GM18511 (cell line): ENCODE data around the gene TBC1D19.
"Not testable (repeated sequence)": the region's sequence is repeated elsewhere in the genome, so short reads cannot be mapped to it uniquely, and the experiment has no call there.

Experiments
- ATAC-seq: cut with Tn5 transposase; IDR thresholded peaks from one replicate; pipeline ENCODE4 v1.9.1; 2021; ENCODE audit warnings: mild to moderate bottlenecking, moderate library complexity; ENCODE audit not compliant: unreplicated experiment

TBC1D19 gene

DNA sequence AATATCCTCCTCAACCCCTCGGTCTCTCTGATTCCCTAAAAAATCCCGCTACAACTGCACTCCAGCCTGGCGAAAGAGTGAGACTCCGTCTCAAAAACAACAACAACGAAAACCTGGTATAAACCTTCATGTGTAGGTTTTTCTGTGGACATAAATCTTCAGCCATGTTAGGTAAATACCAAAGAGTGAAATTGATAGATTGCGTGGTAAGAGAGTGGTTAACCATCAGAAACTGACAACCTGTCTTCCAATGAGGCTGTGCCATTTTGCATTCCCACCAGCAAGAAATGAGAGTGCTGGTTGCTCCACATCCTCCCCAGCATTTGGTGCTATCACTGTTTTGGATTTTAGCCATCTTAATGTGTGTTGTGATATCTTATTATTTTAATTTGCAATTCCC is 10.9 kb downstream of the TBC1D19 start:
- no peak for ATAC-seq

GRCh38 chr4:26596843-26597242 is 13.0 kb downstream of the TBC1D19 start:
- no peak for ATAC-seq

DNA sequence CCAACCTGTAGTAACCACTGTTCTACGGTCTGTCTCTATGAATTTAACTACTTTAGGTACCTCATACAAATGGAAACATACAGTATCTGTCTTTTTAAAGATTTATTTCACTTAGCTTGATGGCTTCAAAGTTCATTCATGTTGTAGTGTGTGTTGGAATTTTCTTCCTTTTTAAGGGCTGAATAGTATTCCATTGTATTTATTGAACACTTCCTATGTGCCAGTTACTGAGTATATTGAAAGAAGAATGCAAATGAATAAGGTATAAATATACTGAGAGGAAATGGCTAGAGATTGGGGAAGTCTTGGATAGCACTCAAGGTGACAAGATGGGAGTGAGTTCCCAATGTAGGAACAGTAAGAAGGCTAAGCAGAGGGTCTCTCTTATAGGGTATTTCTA is 17.3 kb downstream of the TBC1D19 start:
- no peak for ATAC-seq

DNA sequence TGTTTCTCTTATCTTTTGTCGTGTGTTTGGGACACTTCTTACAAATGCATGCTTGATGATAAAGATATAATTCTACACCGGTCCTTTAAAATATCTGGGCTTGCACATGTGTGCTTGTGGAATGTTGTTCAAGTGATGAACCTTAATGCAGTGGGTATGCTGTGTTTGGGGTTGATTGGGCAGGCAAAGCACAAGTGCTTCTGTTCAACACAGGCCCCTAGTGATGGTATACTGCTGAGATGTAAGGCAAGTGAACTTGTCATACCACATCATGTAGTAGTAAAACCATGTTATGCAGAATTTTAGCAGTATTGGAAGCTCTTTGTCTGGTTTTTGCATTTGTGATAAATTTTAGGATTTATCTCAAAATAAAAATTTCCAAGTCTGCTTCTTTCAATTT is 23.9 kb downstream of the TBC1D19 start:
- no peak for ATAC-seq

GRCh38 chr4:26609391-26609790 is 25.5 kb downstream of the TBC1D19 start:
- ATAC-seq = no peak

GRCh38 chr4:26609868-26610267 is 26.0 kb downstream of the TBC1D19 start:
- ATAC-seq = no peak

GRCh38 chr4:26611372-26611771 is 27.5 kb downstream of the TBC1D19 start:
- no peak for ATAC-seq

DNA sequence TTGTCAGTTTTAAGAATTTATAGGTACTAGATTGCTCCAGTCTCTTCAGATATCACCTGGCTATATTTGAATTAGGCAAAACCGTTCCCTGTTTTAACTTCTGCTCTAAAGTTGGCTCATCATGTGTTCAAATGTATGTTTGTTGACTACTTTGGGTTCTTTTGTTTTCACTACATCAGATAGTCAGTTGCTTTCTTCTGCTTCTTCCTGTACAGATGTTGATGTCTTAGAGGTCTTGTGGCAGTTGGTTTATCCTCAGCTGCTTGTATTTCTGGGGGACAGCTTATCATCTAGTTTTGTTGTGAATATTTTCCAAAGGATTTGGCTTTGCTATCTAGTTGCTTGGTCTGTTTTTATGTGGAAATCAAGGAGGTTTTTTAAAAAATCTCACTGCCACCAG is 28.0 kb downstream of the TBC1D19 start:
- ATAC-seq = no peak

- ATAC-seq = no peak
These were observed 29.4 kb downstream of the TBC1D19 start for GRCh38 chr4:26613237-26613636.

- no peak for ATAC-seq
These were observed 29.9 kb downstream of the TBC1D19 start for GRCh38 chr4:26613735-26614134.

GRCh38 chr4:26619784-26620183 is 35.9 kb downstream of the TBC1D19 start:
- no peak for ATAC-seq

DNA sequence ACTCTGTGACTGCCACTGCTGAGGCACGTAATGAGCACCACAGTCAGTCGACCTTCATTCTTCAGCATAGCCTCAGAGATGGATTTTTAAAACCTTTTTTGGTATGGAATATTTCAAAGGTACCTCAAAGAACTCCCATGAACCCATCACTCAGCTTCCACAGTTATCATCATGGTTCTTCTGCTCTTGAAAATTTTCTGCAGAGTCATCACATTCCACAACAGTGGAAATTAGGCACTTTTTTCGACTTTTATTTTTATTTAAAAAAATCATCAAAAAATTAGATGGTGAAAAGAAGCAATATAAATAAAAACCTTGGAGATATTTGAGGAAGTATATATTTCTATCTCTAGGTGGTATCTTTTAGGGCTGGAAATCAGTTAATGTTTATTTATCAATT is 37.5 kb downstream of the TBC1D19 start:
- ATAC-seq = no peak

DNA sequence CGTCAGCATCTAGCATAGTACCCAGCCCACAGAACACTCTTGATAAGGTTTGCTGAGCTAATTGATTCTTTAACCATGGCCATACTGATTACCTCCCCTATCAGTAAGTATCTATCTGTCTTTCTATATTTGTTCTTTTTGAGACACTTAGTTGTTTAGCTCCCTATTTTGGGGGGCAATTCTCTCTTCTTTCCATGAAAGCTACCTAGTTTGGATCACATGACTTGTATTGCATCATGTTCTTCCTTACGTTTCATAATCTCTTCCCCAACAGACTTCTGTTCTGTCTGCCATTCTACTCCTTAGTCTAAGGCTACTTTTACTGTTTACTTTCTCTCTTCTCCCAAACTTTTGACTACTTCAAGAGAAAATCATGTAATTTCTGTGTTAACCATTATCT is 39.0 kb downstream of the TBC1D19 start:
- ATAC-seq = no peak

DNA sequence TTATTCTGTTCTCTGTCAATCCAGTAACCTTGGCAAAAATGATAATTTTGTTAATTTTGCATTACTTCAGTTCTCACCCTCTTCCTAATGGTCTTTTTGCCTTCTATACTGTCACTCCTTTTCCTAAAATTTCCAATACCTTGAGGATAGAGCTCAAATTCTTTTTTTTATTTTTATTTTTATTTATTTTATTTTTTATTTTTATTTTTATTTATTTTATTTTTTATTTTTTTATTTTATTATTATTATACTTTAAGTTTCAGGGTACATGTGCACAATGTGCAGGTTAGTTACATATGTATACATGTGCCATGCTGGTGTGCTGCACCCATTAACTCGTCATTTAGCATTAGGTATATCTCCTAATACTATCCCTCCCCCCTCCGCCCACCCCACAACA is 42.8 kb downstream of the TBC1D19 start:
- ATAC-seq = not testable (repeated sequence)

- no peak for ATAC-seq
These were observed 49.0 kb downstream of the TBC1D19 start for GRCh38 chr4:26632916-26633315.

- ATAC-seq = no peak
These were observed 50.4 kb downstream of the TBC1D19 start for GRCh38 chr4:26634237-26634636.

DNA sequence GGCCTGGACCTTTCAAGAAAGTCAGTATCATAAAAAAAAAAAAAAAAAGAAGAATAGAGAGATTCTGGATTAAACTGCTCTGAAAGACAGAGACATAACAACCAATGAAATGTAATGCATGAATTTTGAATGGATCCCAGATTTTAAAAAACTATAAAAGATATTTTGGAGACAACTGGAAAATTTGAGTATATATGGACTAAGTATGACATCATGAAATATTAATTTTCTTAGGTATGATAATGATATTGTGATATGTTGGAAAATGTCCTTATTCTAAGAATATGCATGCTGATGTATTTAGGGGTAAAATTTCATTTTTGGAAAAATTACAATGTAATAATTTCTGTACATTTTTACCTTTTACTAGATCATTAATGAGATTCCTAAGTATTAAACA is 52.6 kb downstream of the TBC1D19 start:
- ATAC-seq = no peak

DNA sequence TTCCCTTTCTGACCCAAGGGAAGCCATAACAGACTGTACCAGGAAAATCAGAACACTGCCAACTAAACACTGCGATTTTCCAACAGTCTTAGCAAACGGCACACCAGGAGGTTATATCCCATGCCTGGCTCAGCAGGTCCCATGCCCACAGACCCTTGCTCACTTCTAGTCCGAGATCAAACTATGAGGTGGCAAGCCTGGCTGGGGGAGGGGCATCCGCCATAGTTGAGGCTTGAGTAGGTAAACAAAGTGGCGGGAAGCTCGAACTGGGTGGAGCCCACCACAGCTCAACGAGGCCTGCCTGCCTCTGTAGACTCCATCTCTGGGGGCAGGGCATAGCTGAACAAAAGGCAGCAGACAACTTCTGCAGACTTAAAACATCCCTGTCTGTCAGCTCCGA is 56.8 kb downstream of the TBC1D19 start:
- ATAC-seq = not testable (repeated sequence)

DNA sequence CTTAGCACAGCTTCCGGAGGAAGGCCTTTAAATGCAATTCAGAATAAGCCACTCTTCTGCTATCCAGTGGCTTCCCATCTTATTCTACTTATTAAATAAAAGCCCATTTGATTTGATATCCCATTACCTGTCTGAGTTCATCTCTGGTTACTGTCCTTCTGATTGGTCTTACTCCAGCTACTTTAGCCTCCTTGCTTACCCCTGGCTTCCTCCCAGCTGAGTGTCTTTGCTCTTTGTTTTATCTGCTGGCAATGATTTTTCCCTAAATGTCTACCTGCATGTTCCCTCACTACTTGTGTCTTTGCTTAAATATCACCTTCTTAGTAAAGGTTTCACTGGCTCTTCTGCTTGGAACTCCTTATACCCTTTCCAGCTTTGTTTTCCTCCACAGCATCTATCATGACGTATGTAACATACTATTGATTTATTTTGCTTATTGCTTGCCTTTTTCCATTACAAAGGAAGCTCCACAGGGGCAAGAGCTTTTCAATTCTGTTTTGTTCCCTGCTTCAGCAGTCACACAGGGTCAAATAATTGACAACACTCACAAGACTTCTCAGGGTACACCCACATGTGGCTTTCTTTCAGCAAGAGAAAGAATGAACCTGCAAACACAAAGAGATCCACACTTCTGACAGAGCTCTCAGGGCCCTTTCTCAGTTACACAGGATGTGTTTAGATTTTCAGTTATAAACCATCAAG is 63.8 kb downstream of the TBC1D19 start:
- no peak for ATAC-seq

DNA sequence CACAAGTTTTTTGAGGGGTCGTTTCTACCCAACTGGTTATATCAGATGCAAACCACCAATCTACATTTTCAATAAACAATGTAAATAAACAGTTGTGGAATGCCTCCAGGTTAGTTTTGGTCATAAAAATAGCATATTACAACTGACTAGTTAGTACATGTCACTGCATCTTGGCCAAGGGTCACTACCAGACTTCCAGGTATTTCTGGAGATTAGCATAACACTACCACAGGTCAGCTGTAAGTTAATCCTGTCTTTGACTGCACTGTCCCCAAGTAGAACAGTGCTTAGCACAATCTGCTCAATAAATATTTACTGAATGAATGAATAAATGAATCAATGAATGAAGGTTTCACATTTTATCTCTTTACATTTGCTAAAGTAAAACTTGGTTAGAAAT is 64.4 kb downstream of the TBC1D19 start:
- no peak for ATAC-seq

DNA sequence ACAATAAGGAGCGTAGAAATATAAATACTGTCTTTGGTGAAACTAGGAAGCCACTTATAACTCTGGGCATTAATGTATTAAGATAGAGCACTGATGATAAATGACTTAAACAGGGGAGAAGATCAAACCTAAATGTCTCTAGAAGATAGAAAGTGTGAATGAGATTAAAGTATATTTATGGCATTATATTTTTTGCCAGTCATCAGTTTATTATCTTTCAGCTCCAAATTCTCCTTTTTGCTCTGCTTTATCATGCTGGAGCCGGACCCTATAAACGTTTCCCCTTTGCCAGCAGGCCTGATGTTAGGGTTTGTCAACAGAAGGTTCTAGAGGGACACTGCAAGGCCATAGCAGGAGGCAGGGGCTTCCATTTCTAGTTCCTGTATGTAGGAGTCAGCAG is 76.4 kb downstream of the TBC1D19 start:
- no peak for ATAC-seq

- ATAC-seq = no peak
These were observed 80.0 kb downstream of the TBC1D19 start for GRCh38 chr4:26663888-26664287.

DNA sequence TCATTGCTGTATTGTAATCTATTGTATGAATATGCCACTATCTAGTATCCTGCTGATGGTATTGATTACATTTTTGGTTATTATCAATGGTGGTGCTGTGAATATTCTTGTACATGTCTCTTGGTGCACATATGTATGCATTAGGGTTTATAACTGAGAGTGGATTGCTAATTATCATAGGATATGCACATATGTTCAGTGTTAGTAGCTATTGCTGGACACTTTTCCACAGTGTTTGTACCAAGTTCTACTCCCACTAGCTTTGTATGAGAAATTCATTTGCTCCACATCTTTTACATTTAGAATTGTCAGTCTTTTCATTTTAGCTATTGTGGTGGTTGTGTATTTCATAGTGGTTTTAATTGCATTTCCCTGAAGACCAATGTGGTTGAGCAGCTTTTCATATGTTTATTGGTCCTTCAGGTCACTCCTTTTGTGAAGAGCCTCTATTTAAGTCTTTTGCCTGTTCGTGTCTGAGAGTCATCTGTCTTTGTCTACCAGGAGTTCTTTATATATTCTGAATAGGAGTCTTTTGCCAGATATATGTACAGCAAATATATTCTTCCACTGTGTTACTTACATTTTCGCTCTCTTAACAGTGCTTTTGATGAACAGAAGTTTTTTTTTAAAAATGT is 87.1 kb downstream of the TBC1D19 start:
- no peak for ATAC-seq
